Stimulated activated naive CD4-positive, alpha-beta T cell treated with Interleukin-2 at 50 U/mL for 16 hours (primary cell): ENCODE data around the gene SLC51A.
A peak's percentile ranks its signal among the peaks of the same experiment; 100 is the strongest.
"Not testable (repeated sequence)": the region's sequence is repeated elsewhere in the genome, so short reads cannot be mapped to it uniquely, and the experiment has no call there.

Source experiments
- DNase-seq: peaks from one replicate; lab custom pipeline; 2025; lab: John Stamatoyannopoulos, UW

SLC51A gene

DNA sequence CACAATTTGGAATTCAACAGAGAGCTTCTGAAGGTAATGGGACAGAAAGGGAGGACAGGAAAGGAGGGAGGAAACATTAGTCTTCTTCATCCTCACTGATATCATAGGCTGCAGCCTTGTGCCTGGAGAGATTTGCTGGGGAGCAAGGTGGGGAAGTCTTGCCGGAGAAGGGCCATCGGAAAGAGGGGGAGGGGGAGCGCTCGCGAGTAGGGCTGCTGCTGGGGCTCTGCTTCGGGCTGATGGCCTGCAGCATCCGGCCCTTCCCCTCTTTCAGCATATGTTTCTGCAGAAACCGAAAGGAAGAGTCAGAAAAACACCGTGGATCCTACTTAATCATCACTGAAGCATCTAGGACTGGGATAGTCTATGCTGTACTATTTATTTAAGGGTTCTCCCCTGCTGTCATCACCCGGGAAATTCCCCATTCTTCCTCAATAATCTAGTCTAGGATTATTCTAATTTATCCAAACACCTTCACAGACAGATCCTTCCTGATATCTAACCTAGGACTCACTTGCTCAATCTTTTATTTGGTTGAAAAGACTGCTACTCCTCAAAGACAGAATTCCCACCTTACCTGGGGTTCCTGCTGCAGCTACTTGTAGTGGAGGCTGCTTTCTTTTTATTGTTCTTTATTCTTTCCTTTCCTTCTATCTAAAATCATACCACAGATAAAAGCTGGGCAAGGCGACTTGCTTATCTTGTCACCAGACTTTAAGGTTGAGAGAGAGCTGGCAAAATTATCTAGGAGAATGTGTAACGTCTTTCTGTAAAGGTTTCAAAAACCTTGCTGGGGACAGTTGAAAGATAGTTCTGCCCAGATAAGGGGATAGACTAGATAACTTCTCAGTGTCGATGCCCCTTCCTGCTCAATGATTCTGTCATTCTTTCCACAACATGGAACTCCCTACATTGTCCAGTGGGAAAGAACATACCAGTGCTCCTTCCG is 22.6 kb downstream of the SLC51A start:
- DNase-seq = no peak

DNA sequence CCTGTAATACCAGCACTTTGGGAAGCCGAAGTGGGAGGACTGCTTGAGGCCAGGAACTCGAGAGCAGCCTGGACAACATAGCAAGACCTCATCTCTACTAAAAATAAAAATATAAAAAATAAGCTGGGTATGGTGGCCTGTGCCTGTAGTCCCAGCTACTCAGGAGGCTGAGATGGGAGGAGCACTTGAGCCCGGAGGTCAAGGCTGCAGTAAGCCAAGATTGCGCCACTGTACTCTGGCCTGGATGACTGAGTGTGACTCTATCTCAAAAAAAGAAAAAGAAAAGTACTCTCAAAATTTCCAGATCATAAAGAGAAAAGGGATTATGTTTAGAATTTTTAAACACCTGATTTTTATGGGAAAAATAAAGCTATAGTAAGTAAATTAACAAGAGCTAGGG is 24.1 kb downstream of the SLC51A start:
- no peak for DNase-seq

DNA sequence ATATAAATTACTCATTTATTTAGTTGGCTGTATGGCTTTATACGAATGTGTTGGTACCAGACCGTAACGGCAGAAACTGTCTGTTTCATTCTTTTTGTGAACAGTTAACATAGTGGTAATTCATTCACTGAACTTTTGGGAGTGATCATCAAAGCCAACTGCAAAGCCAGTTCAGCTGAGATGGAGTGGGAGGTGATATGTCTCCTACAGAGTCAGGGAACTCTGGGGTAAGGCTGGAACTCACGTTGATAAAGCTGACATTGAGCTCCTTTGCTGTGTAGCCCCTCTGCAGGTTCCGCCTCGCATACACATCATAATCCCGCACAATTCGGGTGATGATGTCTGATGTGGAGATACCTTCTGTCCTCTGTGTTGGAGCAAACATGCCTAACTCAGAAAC is 25.4 kb downstream of the SLC51A start:
- no peak for DNase-seq

DNA sequence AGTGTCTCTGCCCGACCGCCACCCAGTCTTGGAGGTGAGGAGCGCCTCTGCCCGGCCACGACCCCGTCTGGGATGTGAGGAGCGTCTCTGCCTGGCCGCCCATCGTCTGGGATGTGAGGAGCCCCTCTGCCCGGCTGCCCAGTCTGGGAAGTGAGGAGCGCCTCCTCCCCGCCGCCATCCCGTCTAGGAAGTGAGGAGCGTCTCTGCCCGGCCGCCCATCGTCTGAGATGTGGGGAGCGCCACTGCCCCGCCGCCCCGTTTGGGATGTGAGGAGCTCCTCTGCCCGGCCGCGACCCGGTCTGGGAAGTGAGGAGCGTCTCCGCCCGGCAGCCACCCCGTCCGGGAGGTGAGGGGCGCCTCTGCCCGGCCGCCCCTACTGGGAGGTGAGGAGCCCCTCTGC is 27.8 kb downstream of the SLC51A start:
- not testable (repeated sequence) for DNase-seq

DNA sequence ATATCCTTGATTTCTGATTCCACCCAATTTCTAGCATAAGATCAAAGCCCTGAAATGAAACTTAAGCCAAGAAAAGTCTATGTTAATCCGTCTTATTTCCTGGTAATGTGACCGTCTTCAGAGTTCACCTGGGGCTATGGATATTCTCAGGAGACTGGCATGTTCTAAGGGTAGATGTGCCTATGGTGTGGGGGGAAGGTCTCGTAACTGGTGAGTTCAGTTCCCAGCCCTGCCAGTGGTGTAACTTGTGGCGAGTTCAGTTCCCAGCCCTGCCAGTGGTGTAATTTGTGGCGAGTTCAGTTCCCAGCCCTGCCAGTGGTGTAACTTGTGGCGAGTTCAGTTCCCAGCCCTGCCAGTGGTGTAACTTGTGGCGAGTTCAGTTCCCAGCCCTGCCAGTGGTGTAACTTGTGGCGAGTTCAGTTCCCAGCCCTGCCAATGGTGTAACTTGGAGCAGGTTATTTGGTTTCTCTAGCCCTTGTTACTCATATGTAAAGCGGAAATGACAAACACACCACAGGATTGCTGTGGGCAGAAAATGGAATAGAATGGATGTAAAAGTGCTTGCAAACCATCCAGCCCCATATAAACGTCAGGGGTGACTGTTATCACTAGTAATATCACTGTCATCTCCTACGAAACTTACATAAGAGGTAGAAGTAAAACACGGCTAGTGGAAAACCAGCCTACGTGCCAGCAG is 30.4 kb downstream of the SLC51A start:
- peak; percentile 12 for DNase-seq

- no peak for DNase-seq
Observed at GRCh38 chr3:196251918-196252317, 35.6 kb downstream of the SLC51A start.

DNA sequence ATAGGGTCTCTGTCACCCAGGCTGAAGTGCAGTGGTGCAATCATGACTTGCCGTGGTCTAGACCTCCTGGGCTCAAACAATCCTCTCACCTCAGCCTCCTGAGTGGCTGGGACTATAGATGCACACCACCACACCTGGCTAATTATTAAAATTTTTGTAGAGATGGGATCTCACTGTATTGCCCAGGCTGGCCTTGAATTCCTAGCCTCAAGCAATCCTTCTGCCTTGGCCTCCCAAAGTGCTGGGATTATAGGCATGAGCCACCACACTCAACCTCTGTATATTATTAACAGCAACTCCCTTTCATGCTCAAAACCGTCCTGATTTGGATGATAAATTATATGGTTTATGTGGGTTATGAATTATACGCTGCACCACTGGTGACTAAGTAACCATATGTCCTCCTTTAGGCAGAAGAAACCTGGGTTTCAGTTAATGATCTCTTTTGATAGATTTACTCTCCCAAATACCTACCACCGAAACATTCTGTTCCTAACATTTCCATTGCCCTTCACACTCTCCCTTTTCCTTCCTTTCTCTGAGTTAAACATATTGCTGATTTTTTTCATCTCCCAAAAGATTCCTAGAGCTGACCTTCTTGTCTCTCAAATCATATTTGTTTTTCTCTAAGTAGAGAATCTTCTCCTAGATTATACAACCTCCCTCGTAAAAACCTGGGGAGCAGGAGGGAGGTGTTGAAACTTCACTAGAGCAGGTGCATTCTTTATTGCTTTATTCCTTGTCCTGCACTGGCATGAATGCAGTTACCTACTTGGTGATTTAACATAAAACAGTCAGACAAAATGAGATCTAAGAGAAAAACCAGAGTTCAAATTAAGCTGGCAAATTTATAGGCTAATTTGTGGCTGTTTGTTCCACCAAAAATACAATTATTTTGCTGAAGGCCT is 38.3 kb downstream of the SLC51A start:
- DNase-seq = no peak

DNA sequence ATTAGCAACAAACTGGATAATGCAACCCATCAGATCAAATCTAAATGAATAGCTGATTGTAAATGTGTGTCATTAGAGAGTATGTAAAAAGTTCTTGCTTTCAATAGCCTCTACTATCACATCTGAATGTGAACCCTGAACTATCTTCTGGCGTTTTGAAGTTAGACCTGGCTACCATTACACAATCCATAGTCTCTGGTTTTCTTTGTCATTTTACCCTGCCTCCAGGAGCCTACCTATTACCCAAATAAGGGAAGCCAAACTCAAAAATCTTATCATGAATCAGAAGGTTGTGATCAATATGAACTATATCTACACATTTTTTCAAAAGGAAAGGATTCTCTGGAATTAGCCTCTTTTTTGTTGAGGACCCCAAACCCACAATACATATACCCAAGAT is 39.4 kb downstream of the SLC51A start:
- no peak for DNase-seq

- no peak for DNase-seq
Observed at GRCh38 chr3:196260784-196261183, 44.5 kb downstream of the SLC51A start.

- DNase-seq = no peak
Observed at GRCh38 chr3:196263819-196264218, 47.5 kb downstream of the SLC51A start.

GRCh38 chr3:196268284-196269163 is 52.2 kb downstream of the SLC51A start:
- no peak for DNase-seq

- DNase-seq = no peak
Observed at GRCh38 chr3:196270499-196270898, 54.2 kb downstream of the SLC51A start.

- DNase-seq = no peak
Observed at GRCh38 chr3:196272826-196273225, 56.5 kb downstream of the SLC51A start.

DNA sequence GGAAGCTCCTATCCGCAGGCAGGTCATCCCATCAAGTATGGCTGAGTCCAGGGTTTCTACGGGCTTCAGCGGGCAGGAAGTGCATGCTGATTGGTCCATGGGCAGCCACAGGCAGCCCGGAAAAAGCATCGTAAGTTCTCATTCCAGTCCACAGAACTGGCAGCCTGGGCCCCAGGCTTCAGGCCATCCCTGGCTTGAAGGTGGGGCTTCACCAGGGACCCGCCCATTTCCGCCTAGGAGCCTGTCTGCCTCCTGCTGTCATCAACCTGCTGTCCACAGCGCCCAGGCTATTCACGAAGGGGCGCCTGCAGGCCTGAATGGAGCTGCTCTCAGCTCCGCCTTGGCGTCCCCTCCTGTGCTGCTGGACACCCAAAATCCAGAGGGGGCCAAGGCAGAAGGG is 57.3 kb downstream of the SLC51A start:
- no peak for DNase-seq

DNA sequence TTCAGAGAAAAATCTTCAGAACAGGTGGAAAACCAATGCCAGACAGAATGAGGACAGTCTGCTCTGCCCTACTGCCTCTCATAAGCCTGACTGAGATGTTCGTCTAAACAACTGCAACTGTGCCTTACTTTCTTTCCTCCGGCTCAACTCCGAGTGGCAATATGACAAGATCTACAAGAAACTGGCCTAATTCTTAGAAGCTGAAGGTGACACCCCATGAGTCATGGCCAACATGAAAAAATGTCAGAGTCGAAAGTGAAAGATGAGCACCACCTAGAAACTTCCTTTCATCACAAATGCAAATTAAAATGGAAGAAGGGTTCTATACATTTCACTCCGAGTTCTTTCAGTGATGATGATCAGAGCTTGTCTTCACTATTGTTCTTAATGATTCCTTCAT is 58.3 kb downstream of the SLC51A start:
- peak; percentile 56 for DNase-seq

DNA sequence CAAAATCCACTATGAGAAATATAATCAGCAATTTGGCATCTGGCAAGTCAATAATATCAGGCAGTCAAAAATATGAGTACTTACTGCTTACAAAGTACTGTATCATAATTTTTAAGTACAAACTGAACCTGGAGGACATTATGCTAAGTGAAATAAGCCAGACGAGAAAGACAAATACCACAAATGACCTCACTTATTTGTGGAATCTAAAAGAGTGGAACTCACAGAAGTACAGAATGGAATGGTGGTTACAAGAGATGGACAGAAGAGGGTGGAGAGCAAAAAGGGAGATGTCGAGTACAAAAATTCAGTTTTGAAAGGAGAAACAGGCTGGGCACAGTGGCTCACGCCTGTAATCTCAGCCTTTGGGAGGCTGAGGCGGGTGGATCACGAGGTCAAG is 58.8 kb downstream of the SLC51A start:
- no peak for DNase-seq

DNA sequence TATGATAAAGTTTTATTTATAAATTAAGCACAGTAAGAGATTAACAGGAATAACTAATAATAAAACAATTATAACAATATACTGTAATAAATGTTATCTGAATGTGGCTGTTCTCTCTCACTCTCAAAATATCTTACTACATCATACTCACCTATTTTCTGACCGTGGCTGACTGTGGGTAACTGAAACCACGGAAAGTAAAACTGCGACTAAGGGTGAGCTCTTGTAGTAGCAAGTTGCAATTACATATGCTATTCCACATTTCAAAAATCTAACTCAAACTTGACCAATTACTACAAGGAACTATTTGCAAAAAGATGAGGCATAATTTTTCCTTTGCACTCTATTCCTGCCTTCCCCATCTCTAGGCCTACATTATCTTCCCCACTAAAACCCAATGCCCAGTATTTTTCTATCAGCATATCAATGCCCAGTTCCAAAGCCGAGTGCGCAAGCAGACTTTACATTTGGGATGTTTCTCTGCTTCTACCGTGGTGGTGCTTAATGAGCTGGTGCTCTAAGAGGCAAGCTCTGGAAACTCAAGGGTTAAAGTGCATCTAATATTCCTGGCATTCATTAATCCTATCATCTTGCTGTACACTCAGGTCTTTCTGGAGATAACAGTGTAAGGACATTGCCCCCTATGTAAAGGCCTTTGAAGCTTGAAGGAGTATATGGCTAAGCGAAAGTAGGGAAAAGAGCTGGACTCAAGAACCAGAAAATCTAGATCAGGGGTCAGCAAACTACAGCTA is 64.5 kb downstream of the SLC51A start:
- no peak for DNase-seq

- DNase-seq = no peak
Observed at GRCh38 chr3:196281962-196282361, 65.6 kb downstream of the SLC51A start.
